HL-60 (cell line): ENCODE measurements around the gene ZFY.

Source experiments
- DNase-seq, 2 experiments: peaks; one replicate each; pipeline ENCODE4 v3.0.0-alpha.2; 2010 to 2020; ENCODE audit warnings: low read depth in 1 of 2, low spot score in 1 of 2
- H3K27ac ChIP-seq: fragments of 250-450 bp; sonication (Bioruptor Pico); replicated peaks from 2 replicates; pipeline ENCODE4 v1.5.1; 2020; ENCODE audit warnings: mild to moderate bottlenecking, moderate library complexity
- H3K27me3 ChIP-seq: fragments of 250-450 bp; sonication (Bioruptor Pico); 2 replicates; pipeline ENCODE4 v1.5.1; 2021; ENCODE audit warnings: mild to moderate bottlenecking, moderate library complexity; ENCODE audit not compliant: insufficient read depth, poor library complexity, severe bottlenecking
- H3K4me3 ChIP-seq: replicated peaks from 2 replicates; pipeline ENCODE4 v1.5.1; 2011; ENCODE audit warnings: mild to moderate bottlenecking, control low read depth, low read length; ENCODE audit not compliant: insufficient read depth
- GABPA ChIP-seq: IDR thresholded peaks from 2 replicates; pipeline ENCODE4 v1.6.1; 2012; ENCODE audit warnings: low read depth
- POLR2AphosphoS5 ChIP-seq: IDR thresholded peaks from 2 replicates; pipeline ENCODE4 v1.6.1; 2012; ENCODE audit warnings: low read depth
- SPI1 ChIP-seq: IDR thresholded peaks from 2 replicates; pipeline ENCODE4 v1.6.1; 2012; ENCODE audit warnings: low read depth, mild to moderate bottlenecking, borderline replicate concordance
- TF ChIP-seq, protein P1 (sequence below): IDR thresholded peaks from 2 replicates; pipeline ENCODE4 v1.6.1; 2012; ENCODE audit warnings: low read depth; ENCODE audit not compliant: insufficient replicate concordance
- TF ChIP-seq, protein P2 (sequence below): IDR thresholded peaks from one replicate; pipeline ENCODE4 v1.5.1; 2011; ENCODE audit warnings: low read length, control low read depth, inconsistent platforms; ENCODE audit not compliant: insufficient read depth

The ZFY gene

GRCh38 chrY:2949590-2950252 is 14.5 kb downstream of the ZFY start:
- no peaks in the 10 kb centered on the region for H3K27me3 ChIP-seq
- no peak overlapping the region for H3K4me3 ChIP-seq

GRCh38 chrY:2950655-2951054 is 15.5 kb downstream of the ZFY start:
- TF ChIP-seq SPI1 (no peak), POLR2AphosphoS5 (no peak), GABPA (no peak)
- TF ChIP-seq, protein P1, sequence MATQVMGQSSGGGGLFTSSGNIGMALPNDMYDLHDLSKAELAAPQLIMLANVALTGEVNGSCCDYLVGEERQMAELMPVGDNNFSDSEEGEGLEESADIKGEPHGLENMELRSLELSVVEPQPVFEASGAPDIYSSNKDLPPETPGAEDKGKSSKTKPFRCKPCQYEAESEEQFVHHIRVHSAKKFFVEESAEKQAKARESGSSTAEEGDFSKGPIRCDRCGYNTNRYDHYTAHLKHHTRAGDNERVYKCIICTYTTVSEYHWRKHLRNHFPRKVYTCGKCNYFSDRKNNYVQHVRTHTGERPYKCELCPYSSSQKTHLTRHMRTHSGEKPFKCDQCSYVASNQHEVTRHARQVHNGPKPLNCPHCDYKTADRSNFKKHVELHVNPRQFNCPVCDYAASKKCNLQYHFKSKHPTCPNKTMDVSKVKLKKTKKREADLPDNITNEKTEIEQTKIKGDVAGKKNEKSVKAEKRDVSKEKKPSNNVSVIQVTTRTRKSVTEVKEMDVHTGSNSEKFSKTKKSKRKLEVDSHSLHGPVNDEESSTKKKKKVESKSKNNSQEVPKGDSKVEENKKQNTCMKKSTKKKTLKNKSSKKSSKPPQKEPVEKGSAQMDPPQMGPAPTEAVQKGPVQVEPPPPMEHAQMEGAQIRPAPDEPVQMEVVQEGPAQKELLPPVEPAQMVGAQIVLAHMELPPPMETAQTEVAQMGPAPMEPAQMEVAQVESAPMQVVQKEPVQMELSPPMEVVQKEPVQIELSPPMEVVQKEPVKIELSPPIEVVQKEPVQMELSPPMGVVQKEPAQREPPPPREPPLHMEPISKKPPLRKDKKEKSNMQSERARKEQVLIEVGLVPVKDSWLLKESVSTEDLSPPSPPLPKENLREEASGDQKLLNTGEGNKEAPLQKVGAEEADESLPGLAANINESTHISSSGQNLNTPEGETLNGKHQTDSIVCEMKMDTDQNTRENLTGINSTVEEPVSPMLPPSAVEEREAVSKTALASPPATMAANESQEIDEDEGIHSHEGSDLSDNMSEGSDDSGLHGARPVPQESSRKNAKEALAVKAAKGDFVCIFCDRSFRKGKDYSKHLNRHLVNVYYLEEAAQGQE = no peak
- TF ChIP-seq, protein P2, sequence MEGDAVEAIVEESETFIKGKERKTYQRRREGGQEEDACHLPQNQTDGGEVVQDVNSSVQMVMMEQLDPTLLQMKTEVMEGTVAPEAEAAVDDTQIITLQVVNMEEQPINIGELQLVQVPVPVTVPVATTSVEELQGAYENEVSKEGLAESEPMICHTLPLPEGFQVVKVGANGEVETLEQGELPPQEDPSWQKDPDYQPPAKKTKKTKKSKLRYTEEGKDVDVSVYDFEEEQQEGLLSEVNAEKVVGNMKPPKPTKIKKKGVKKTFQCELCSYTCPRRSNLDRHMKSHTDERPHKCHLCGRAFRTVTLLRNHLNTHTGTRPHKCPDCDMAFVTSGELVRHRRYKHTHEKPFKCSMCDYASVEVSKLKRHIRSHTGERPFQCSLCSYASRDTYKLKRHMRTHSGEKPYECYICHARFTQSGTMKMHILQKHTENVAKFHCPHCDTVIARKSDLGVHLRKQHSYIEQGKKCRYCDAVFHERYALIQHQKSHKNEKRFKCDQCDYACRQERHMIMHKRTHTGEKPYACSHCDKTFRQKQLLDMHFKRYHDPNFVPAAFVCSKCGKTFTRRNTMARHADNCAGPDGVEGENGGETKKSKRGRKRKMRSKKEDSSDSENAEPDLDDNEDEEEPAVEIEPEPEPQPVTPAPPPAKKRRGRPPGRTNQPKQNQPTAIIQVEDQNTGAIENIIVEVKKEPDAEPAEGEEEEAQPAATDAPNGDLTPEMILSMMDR = no peak
- Histone ChIP-seq H3K27me3 (no peaks in the 10 kb centered on the region), H3K27ac (no peak overlapping the region), H3K4me3 (no peak overlapping the region)
- no peak for DNase-seq

More at GRCh38 chrY:2949590-2950252, 14.5 kb downstream of the ZFY start:
- no peak for DNase-seq
- TF ChIP-seq, protein P1 = no peak
- TF ChIP-seq, protein P2 = no peak
- TF ChIP-seq SPI1 = no peak
- no peak for TF ChIP-seq POLR2AphosphoS5
- no peak for TF ChIP-seq GABPA
- no peak overlapping the region for H3K27ac ChIP-seq

DNA sequence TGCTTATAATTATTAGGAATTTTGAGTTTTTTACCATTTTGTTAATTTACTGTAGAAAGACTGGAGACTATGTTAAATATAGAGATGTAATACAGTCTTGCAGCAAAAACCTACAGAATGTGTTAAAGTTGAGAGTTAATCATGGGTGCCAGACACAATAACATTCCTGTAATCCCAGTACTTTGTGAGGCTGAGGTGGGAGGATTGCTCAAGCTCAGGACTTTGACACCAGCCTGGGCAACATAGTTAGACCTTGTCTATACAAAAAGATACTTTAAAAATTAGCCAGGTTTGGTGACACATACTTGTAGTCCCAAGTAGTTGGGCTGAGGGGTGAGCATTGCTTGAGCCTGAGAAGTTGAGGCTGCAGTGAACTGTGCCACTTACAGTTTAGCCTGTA is 17.7 kb downstream of the ZFY start:
- no peak overlapping the region for H3K27ac ChIP-seq
- no peaks in the 10 kb centered on the region for H3K27me3 ChIP-seq
- no peak for TF ChIP-seq GABPA
- TF ChIP-seq, protein P1 = no peak
- no peak for TF ChIP-seq SPI1
- TF ChIP-seq, protein P2 = no peak
- TF ChIP-seq POLR2AphosphoS5 = no peak
- no peak overlapping the region for H3K4me3 ChIP-seq
- no peak for DNase-seq
